GM12878 (cell line): Measurements from ENCODE around the gene GGT6.

Source experiments
- CTCF ChIP-seq, 3 experiments: IDR thresholded peaks in 2 of 3; conservative IDR thresholded peaks in 1 of 3; 2 replicates each; pipeline ENCODE4 v1.5.1; 2011; ENCODE audit warnings: low read depth in 3 of 3, low read length in 3 of 3, mild to moderate bottlenecking in 3 of 3, control low read depth in 2 of 3, moderate library complexity in 2 of 3, inconsistent platforms in 1 of 3, mixed read lengths in 1 of 3; ENCODE audit not compliant: control insufficient read depth in 2 of 3, insufficient read depth in 1 of 3; ENCODE audit errors: extremely low read depth in 1 of 3
- EED ChIP-seq: sonication (generic); IDR thresholded peaks from 2 replicates; pipeline ENCODE4 v1.6.1; 2016; ENCODE audit warnings: antibody characterized with exemption, low read depth

GRCh38 chr17:4544951-4545216 lies 15.5 kb downstream of the GGT6 start:
- TF ChIP-seq CTCF (IDR thresholded peaks at IDR 0.05 in 2 of 3, conservative IDR thresholded peaks at IDR 0.05 in 1 of 3; ENCODE audit: control insufficient read depth in 2 of 3, extremely low read depth in 1 of 3, insufficient read depth in 1 of 3, low read depth in 3 of 3, low read length in 3 of 3) (no peak), EED (no peak)
